Breast epithelium (tissue), 3 donors: ENCODE results near the gene MAJIN.

Experiments
- CTCF ChIP-seq, 3 donors: fragments of 450-650 bp; IDR thresholded peaks; one replicate each; pipeline ENCODE4 v1.5.1; 2016 to 2017; ENCODE audit warnings: antibody characterized with exemption in 3 of 3, mild to moderate bottlenecking in 3 of 3, moderate library complexity in 3 of 3
- POLR2A ChIP-seq: fragments of 450-650 bp; IDR thresholded peaks from one replicate; pipeline ENCODE4 v1.6.1; 2016; ENCODE audit warnings: antibody characterized with exemption, mild to moderate bottlenecking, moderate library complexity

- no peak for TF ChIP-seq CTCF (IDR thresholded peaks at IDR 0.05)
- no peak for TF ChIP-seq POLR2A
These were observed 50.5 kb downstream of the MAJIN start for GRCh38 chr11:64921384-64921783.
